HEK293 (cell line): ENCODE measurements around the gene UBE3C.

Experiments
- CTCF ChIP-seq: fragments of 450-650 bp; formaldehyde crosslinking; IDR thresholded peaks from 2 replicates; pipeline ENCODE4 v1.5.1; 2016; ENCODE audit warnings: missing biosample characterization, missing genetic modification characterization
- PBX3 ChIP-seq: sonication (generic); formaldehyde crosslinking; IDR thresholded peaks from 2 replicates; pipeline ENCODE4 v1.8.1; 2022; ENCODE audit warnings: mild to moderate bottlenecking, moderate library complexity, missing genetic modification reagents
- SP7 ChIP-seq: fragments of 450-650 bp; formaldehyde crosslinking; IDR thresholded peaks from 2 replicates; pipeline ENCODE4 v1.5.1; 2016; ENCODE audit warnings: missing biosample characterization, missing genetic modification characterization
- YY1 ChIP-seq: fragments of 450-650 bp; formaldehyde crosslinking; IDR thresholded peaks from 2 replicates; pipeline ENCODE4 v1.5.1; 2018; ENCODE audit warnings: missing biosample characterization, missing genetic modification characterization
- ZNF157 ChIP-seq: fragments of 450-650 bp; formaldehyde crosslinking; IDR thresholded peaks from 2 replicates; pipeline ENCODE4 v1.5.1; 2016; ENCODE audit warnings: missing biosample characterization, missing genetic modification characterization
- ZNF16 ChIP-seq: fragments of 450-650 bp; formaldehyde crosslinking; IDR thresholded peaks from 2 replicates; pipeline ENCODE4 v1.5.1; 2016; ENCODE audit warnings: low read depth, missing biosample characterization, missing genetic modification characterization
- ZNF24 ChIP-seq: fragments of 450-650 bp; formaldehyde crosslinking; IDR thresholded peaks from 2 replicates; pipeline ENCODE4 v1.5.1; 2016; ENCODE audit warnings: missing biosample characterization, missing genetic modification characterization
- ZNF837 ChIP-seq: fragments of 450-650 bp; formaldehyde crosslinking; IDR thresholded peaks from 2 replicates; pipeline ENCODE4 v1.5.1; 2016; ENCODE audit warnings: missing biosample characterization, missing genetic modification characterization
- TF ChIP-seq, protein P1 (sequence below): fragments of 450-650 bp; formaldehyde crosslinking; IDR thresholded peaks from 2 replicates; pipeline ENCODE4 v1.5.1; 2016; ENCODE audit warnings: missing biosample characterization, missing genetic modification characterization

DNA sequence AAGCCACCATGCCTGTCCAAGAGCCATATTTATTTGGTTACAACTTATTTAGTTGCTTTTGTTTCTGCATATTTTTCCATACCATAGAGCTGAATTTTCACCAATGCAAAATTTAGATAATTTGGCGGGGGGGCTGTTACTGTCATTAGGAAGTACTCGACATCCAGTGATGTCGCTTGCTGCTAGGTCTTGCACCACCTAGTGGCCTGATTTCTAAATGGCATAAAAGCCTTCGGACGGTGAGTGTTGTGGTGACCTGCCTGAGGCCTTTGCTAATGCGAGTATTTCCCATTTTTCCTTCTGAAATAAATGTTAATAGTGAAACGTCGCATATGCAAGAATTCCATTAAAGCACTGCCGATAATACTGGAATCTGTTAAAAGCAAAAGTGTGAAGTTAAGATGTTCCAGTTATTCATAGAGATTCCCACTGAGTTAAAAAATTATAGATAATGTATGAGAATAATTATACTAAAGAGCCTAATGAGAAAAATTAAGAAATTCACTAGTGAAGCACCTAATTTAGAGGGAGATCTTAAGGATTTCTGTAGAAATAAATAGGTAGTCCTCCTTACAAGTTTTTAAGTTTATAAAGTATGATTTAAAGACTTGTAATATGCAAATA, 112.0 kb downstream of the UBE3C start:
- TF ChIP-seq ZNF157: no peak
- no peak for TF ChIP-seq ZNF24 (tag by site-specific recombination)
- TF ChIP-seq YY1: no peak
- TF ChIP-seq CTCF (tag by site-specific recombination): no peak
- TF ChIP-seq PBX3 (CRISPR knock-in tag): no peak
- no peak for TF ChIP-seq SP7
- TF ChIP-seq, protein P1, sequence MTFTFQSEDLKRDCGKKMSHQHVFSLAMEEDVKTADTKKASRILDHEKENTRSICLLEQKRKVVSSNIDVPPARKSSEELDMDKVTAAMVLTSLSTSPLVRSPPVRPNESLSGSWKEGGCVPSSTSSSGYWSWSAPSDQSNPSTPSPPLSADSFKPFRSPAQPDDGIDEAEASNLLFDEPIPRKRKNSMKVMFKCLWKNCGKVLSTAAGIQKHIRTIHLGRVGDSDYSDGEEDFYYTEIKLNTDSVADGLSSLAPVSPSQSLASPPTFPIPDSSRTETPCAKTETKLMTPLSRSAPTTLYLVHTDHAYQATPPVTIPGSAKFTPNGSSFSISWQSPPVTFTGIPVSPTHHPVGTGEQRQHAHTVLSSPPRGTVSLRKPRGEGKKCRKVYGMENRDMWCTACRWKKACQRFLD (tag by site-specific recombination): no peak
- no peak for TF ChIP-seq ZNF837 (tag by site-specific recombination)
- no peak for TF ChIP-seq ZNF16 (tag by site-specific recombination)
